ENCODE data around the gene MIDN. TPM values are rescaled to one million over a fixed set of nuclear protein-coding genes. Genes with fewer than 3 reads are reported as not detected.

MIDN gene
- total and polyA plus RNA-seq, 4 donors, result 39.7 to 185 (median 58.7) TPM

- Histone ChIP-seq H3K9ac (ENCODE audit: insufficient read depth in 1 of 2, low read length in 2 of 2) (no peak overlapping the region), H3K9me3 (ENCODE audit: control insufficient read depth in 4 of 4, insufficient read depth in 3 of 4, low read length in 3 of 4) (no peaks in the 10 kb centered on the region), H3K4me1 (ENCODE audit: control insufficient read depth in 5 of 5, insufficient read depth in 5 of 5, low read length in 5 of 5) (peaks cover 0 to 36% (median 11%) of the 10 kb centered on the region in 5 donors), H3K4me3 (no peak overlapping the region), H3K27me3 (ENCODE audit: control insufficient read depth in 3 of 3, insufficient read depth in 3 of 3, low read length in 2 of 3) (no peaks in the 10 kb centered on the region), H3K36me3 (ENCODE audit: control insufficient read depth in 4 of 4, insufficient read depth in 4 of 4, low read length in 4 of 4) (peaks cover 0 to 14% (median 5%) of the 10 kb centered on the region in 4 donors), H3K27ac (ENCODE audit: low read depth in 1 of 2, low read length in 1 of 2) (no peak overlapping the region)
- no peak for TF ChIP-seq CTCF (IDR thresholded peaks at IDR 0.05; ENCODE audit: control extremely low read depth, extremely low read depth)
- DNase-seq (no peak), ATAC-seq (ENCODE audit: insufficient read depth, low FRiP score) (no peak)
- 97 to 98% methylated on average over 13 of the region's 13 CpGs for WGBS, 2 donors
These were observed 38.2 kb upstream of the MIDN start for GRCh38 chr19:1210227-1210538.

GRCh38 chr19:1211494-1212234 lies 36.7 kb upstream of the MIDN start:
- H3K27ac ChIP-seq (ENCODE audit: low read depth in 1 of 2, low read length in 1 of 2), result no peak overlapping the region

GRCh38 chr19:1213391-1214286 lies 34.7 kb upstream of the MIDN start:
- WGBS, 2 donors, result 38 to 48% methylated on average over 39 of the region's 39 CpGs
- no peak for TF ChIP-seq CTCF (IDR thresholded peaks at IDR 0.05; ENCODE audit: control extremely low read depth, extremely low read depth)
- H3K4me1 ChIP-seq (ENCODE audit: control insufficient read depth in 5 of 5, insufficient read depth in 5 of 5, low read length in 5 of 5), result peaks cover 3 to 25% (median 11%) of the 10 kb centered on the region in 5 donors
- no peaks in the 10 kb centered on the region for H3K9me3 ChIP-seq (ENCODE audit: control insufficient read depth in 4 of 4, insufficient read depth in 3 of 4, low read length in 3 of 4)
- no peak overlapping the region for H3K4me3 ChIP-seq
- H3K27me3 ChIP-seq (ENCODE audit: control insufficient read depth in 3 of 3, insufficient read depth in 3 of 3, low read length in 2 of 3), result no peaks in the 10 kb centered on the region
- ATAC-seq (ENCODE audit: insufficient read depth, low FRiP score), result peak; percentile 57
- H3K27ac ChIP-seq (ENCODE audit: low read depth in 1 of 2, low read length in 1 of 2), result peak overlapping the region; percentile 80 to 88
- H3K9ac ChIP-seq (ENCODE audit: insufficient read depth in 1 of 2, low read length in 2 of 2), result no peak overlapping the region
- peak in 2 of 3 donors; percentile 39 to 54 for DNase-seq
- peaks cover 0 to 14% (median 5%) of the 10 kb centered on the region in 4 donors for H3K36me3 ChIP-seq (ENCODE audit: control insufficient read depth in 4 of 4, insufficient read depth in 4 of 4, low read length in 4 of 4)

More at GRCh38 chr19:1211494-1212234, 36.7 kb upstream of the MIDN start:
- Histone ChIP-seq H3K4me3 (no peak overlapping the region), H3K9me3 (ENCODE audit: control insufficient read depth in 4 of 4, insufficient read depth in 3 of 4, low read length in 3 of 4) (no peaks in the 10 kb centered on the region), H3K36me3 (ENCODE audit: control insufficient read depth in 4 of 4, insufficient read depth in 4 of 4, low read length in 4 of 4) (peaks cover 0 to 14% (median 5%) of the 10 kb centered on the region in 4 donors), H3K4me1 (ENCODE audit: control insufficient read depth in 5 of 5, insufficient read depth in 5 of 5, low read length in 5 of 5) (peaks cover 3 to 35% (median 11%) of the 10 kb centered on the region in 5 donors), H3K27me3 (ENCODE audit: control insufficient read depth in 3 of 3, insufficient read depth in 3 of 3, low read length in 2 of 3) (no peaks in the 10 kb centered on the region), H3K9ac (ENCODE audit: insufficient read depth in 1 of 2, low read length in 2 of 2) (no peak overlapping the region)
- ATAC-seq (ENCODE audit: insufficient read depth, low FRiP score) (no peak), DNase-seq (peak in 1 of 3 donors; percentile 11)
- no peak for TF ChIP-seq CTCF (IDR thresholded peaks at IDR 0.05; ENCODE audit: control extremely low read depth, extremely low read depth)
- WGBS, 2 donors, result 69 to 82% methylated on average over 33 of the region's 33 CpGs
